MV-4-11 (cell line): ENCODE measurements around the gene SLC22A5.

Experiments
- DNase-seq: peaks from one replicate; lab custom pipeline; 2025; lab: John Stamatoyannopoulos, UW

The SLC22A5 gene

DNA sequence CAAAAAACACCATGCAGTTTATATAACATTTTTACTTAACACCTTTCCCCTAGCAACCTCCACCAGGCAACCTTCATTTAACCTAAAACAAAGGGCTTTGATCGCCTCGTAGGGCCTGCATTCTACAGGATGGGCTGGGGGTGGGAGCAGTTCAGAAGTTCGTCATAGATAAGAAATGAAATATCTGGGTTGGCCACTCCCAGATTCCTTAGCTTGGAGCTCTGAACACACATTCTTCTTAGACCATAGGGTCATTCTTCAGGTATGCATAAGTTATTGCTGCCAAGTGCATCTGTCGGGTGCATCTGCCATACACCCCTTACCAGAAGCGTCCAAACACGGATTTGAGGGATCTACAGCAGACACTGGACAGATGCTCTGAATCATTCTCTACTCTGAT is 4.3 kb upstream of the SLC22A5 start:
- no peak for DNase-seq

DNA sequence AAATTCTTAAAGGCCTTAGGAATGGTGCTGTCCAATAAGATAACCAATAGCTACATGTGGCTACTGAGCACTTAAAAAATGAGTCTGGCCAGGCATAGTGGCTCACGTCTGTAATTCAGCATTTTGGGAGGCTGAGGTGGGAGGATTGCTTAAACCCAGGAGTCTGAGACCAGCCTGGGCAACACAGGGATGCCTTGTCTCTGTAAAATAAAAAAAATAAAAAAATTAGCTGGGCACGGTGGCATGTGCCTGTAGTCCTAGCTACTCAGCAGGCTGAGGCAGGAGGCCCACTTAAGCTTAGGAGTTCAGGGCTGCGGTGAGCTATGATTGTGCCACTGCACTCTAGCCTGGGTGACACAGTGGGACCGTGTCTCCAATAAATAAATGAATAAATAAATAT is 1.3 kb upstream of the SLC22A5 start:
- DNase-seq, result no peak

DNA sequence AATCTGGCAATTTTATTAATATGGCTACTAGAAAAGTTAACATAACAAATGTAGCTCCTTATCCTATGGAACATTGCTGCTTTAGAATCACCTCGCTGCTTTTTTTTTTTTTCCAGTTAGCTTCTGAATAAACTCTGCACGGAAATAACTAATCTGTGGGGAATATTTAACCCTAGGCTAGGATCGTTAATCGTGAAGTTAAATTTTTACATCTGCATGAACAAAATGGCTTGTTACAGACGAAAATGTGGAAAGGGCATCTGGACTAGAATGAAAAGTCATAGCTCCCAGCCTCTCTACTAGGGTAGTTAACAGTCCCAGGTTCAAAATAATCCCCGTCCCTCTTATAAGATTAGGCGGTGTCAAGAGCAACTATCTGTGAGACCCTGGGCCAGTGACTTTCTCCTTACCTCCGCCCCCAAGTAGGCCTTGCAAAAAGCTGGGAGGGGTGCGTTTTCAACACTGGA is 470 bp upstream of the SLC22A5 start:
- no peak for DNase-seq

DNA sequence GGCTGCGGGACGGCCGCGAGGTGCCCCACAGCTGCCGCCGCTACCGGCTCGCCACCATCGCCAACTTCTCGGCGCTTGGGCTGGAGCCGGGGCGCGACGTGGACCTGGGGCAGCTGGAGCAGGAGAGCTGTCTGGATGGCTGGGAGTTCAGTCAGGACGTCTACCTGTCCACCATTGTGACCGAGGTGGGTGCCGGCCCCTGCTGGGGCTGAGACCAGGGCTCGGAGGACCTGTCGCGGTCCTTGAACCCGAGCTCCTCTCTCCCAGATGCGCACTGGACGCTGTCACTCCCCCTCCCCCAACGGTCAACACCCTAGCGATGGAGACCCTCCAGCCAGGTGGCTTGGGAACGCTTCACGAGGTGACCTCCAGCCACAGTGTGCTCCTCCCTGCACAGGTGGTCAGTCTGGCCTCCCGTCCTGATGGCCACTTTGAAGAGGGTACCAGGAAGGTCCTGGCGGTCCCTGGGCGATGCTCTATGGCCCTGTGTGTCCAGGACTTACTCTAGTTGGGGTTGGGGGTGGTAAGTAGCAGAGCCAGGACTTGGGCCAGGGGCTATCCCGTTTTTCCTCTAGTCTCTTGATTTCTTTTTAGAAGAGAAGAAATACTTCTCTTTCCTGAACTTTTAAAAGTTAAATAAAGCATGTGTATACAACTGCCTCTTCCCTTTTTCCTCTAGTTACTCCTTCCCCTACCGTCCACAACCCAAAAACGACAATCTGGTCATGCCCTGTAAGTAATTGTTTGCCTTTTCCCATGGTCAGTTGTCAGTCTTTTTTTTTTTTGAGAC is 866 bp downstream of the SLC22A5 start:
- DNase-seq, result no peak

DNA sequence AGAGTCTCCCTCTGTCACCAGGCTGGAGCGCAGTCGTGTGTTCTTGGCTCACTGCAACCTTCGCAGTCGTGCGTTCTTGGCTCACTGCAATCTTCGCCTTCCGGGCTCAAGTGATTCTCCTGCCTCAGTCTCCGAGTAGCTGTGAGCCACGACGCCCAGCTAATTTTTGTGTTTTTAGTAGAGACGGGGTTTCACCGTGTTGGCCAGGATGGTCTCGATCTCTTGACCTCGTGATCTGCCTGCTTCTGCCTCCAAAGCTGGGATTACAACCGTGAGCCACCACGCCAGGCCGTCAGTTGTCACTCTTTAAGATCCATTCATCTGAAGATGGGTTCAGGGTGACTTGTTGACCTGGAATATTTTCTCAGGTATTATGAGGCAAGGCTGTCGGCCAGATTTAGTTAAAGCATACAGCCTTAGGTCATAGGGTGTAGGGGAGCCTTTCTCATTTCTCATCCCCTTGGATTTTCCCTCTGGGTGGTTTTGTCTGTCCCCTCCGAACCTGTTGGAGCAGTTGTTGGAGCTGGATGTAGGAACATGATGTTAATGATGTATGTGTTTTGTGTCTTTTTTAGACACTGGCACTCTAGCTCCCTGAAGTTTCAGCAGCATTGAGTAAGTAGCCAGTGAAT is 1.6 kb downstream of the SLC22A5 start:
- no peak for DNase-seq

DNA sequence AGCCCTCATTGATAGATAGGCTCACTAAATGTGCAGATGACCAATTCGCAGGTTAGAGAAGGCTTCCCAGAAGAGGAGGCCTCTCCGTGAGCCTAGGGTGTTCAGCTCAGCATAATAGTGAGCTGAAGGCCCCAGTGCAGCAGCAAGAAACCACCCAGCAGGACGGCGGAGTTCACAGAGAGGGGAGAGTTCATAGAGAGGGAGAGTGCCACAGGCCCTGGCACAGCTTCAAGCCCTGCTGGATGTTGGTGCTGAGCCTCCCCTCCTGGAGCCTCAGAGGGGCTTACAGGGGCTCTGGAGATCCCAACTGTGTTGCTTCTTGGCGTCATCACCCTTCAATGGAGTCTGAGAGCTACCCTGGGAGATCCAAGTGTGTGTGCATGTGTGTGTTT is 2.1 kb downstream of the SLC22A5 start:
- DNase-seq, result no peak

DNA sequence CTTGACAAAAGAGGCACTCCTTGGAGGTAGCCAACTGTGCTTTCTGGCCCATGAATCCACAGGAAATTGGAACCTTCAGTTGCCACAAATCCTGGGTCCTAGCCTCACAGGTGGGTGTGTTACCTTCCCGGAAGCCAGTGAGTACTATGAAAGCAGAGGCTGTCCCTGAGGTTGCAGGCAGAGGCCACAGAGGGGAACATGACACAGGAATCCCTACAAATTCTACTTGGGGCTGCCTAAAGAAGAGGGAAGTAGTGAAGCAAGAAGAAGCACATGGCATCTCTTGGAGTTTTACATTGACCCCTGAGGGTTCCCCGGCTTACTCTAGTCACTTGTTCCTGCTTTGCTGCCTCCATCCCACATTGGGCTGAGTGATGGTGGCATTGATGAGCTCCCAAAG is 2.6 kb downstream of the SLC22A5 start:
- peak; percentile 70 for DNase-seq

DNA sequence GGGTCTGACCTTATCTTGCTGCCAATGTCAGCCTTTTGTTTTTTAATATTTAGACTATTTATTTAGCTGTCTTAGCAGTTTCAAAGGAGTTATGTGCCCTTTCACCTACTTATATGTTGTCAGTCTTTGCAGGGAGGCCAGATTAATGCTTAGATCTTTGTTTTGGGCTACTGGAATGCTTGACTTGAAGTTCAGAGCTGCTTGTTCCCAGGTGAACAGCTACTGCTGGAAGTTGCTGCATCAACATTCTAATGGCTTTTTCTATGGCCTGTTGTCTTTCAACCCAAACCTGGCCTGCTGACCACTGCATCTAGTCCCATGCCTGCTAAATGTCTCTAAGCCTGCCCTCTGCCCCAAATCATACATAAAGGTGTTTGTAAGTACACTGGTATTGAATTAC is 3.0 kb downstream of the SLC22A5 start:
- DNase-seq, result no peak

DNA sequence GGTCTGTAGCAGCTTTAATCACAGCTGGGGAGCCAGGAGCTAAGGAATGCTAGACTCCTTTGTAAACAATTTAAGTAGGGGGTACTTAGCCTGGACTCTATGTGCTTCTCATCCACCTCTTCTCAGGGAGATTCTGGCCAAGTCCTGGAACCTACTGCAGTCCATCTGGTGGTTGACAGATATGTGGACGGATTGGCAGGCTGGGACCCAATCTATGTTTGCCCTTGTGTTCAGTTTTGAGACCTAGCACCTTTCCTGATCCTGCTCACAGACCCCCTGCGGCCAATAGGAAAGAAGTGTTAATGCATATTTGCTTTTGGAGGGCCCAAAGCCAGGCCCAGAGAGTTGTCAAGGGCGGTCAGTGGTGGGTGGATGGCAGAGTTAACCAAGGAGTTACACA is 6.4 kb downstream of the SLC22A5 start:
- DNase-seq, result no peak

DNA sequence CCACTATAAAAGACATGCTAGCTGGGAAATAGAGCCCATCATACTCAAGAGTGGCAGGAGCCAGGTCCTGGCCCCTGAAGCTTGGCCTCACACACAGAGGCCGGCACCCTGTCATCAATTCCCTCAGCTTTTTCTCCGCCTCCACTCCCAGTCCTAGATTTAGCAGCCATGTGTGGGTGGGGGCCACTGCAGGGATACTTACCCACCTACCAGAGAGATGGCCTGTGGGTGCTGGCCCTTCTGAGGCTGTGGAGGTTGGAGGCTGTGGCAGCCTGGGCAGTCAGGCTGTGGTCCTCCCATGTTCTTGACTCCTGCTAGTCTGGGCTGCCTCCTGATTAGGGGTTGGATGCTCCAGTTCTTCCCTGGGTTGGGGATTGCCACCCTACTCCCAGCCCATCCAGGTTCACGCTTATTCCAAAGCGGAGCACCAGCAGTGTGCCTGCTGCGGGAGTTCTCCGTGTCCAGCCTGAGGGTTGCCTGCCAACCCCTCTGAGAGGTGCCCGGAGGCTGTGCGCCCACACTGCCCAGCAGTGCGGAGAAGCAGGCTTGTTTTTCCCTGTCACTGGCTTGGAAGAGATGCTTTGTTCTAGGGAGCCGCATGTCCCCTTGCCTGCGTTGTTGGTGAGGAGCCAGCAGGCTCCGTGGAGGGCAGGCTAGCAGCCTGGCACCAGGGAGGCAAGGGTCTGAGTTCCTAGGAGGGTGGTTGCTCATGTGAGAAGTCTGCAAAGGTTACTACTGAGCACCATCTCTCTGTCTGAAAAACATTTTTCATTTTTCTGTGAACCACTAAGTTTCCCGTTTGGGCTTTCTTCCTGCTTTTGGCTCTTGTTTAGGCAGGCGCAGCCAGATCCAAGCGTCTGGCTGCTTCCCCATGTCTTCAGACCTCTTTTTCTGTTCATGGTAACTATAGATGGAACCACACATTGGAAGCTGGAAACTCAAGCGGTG is 7.5 kb downstream of the SLC22A5 start:
- DNase-seq, result no peak

DNA sequence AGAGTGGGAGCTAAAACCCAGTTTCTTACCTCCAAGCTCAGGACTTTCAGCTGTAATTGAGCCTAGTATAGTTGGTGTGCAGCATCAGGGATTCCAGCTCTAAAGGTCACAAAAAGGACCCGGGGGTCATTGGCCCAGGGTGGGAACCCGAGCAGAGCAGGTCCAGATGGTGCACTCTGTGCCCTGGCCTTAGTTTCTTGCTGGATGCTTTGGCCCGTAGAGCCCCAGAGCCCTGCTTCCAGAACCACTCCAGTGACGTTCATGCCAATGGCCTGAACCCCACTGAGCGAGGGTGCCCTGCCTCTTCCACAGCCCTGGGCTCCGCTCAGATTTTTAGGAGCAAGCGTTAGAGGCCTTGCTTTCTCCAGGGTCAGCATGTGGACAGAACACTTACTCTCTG is 8.2 kb downstream of the SLC22A5 start:
- DNase-seq, result no peak

DNA sequence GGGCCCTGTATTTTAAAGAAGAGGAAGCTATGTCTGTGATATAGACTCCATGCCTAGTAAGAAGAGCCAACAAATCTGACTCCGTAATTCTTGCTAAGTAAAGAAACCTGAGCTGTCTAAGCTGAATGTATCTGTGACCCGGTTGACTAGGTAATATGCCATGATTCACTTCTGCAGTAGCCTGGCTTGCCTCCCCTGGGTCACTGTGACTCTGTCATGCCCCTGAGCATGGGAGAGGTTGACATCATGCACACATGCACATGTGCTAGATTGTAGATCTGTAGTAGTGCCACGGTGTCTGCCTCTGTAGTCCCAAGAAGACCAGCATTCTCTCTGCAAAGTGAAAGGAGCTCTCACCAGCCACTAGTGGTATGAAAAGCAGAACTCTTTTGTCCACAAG is 9.1 kb downstream of the SLC22A5 start:
- DNase-seq, result peak; percentile 62

DNA sequence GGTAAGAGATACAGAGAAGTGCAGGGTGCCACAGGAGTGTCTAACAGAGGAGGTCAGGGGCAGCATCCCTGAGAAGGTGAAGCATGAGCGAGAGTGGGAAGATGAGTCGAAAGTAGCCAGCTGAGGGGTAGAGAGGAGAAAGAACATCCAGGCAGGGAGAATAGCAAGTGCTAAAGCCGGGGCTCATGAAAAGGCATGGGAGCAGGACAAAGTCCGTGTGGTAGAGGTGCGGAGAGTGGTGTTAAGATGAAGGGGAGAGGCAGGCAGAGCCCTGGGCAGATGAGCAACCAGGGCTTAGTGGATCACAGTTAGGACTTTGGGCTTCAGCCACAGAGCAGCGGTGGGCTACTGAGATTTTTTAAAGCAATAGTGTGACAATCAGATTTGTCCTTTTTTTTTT is 10.5 kb downstream of the SLC22A5 start:
- no peak for DNase-seq

DNA sequence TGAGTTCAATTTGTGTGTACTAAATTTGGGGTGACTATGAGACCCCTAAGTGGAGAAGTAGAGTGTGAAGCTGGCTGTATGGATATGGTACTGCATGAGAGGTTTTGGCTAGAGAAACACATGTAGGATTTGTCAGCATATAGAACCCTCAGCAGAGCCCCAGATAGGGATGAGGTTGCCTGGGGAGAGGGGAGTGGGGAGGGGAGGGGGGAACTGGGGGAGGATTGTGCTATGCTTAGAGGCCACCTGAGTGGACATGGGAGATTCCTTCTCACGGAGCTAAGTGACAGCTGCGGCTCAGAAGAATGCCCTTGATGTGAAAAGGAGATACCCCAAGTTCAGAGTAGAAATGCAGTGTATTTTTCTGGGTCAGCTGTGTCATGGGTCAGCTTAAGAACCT is 11.2 kb downstream of the SLC22A5 start:
- DNase-seq, result no peak

DNA sequence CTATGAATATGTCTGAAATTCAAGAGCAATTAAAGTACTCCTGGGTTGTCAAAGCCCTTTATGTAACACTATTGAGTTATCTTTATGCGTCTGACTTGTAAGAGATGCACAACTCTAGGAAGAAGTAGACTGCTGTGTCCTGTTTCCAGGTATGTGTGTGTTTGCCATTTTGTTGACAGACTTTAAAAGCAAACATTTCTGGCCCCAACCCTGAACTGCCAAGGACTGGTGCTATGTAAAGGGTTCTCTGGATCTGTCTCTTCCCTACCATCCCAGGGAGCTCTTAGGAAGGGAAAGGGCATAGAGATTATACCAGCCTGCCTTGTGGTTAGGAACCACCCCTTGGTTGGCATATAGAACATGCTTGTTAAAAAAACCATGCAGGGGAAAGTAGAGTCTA is 12.1 kb downstream of the SLC22A5 start:
- DNase-seq, result no peak

DNA sequence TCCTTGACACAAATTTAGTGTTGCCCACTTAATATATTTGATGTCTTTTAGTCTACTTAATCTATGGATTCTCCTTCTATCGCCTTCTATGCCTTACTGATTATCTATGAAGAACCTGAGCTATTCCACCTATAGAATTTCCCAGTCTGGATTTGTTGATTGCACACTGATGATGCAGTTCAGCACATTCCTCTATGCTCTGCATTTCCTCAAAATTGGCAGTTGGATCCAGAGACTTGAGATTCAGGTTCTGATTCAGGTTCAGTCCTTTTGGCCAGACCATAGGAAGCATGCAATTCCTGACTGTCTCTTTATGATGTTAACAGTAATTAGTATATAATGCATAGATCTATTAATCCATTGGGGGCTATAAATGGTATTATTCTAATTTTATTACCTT is 13.8 kb downstream of the SLC22A5 start:
- no peak for DNase-seq

DNA sequence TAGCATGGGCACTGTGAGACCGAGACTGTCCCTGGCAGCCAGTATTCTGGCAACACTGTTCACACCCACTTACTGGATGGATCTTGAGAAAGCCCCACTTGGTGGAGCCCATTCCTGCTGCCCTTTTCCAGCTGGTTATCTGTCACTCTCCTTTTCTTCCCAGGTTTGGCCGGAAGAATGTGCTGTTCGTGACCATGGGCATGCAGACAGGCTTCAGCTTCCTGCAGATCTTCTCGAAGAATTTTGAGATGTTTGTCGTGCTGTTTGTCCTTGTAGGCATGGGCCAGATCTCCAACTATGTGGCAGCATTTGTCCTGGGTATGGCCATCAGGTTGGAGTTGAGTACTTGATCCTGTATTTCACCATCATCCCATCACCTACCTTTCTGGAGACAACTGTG is 14.5 kb downstream of the SLC22A5 start:
- DNase-seq, result no peak

DNA sequence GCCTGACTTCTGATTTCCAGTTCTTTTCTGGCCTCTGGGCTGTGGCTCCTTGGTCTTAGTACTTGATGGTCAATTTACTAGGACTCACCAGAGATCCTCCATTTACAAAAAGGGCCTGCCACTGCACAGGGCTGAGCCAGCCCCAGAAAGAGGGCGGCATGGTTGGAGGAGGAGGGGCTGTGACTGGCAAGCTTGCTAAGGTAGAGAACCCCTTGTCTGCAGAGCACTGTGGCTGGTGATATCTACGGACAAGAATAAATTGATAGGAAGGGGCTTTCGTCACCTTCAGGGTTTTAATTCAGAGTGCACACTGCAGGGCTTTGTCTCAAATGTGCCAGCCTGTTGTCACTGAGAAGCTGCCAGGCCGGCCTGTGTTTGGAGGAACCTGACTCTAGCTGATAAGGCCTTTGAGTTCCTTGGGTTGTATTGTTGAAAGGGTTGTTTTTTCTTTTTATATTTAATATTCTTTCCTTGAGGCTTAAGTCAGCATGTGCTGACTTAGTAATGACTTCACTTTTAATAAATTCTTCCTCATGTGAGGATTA is 15.1 kb downstream of the SLC22A5 start:
- no peak for DNase-seq

DNA sequence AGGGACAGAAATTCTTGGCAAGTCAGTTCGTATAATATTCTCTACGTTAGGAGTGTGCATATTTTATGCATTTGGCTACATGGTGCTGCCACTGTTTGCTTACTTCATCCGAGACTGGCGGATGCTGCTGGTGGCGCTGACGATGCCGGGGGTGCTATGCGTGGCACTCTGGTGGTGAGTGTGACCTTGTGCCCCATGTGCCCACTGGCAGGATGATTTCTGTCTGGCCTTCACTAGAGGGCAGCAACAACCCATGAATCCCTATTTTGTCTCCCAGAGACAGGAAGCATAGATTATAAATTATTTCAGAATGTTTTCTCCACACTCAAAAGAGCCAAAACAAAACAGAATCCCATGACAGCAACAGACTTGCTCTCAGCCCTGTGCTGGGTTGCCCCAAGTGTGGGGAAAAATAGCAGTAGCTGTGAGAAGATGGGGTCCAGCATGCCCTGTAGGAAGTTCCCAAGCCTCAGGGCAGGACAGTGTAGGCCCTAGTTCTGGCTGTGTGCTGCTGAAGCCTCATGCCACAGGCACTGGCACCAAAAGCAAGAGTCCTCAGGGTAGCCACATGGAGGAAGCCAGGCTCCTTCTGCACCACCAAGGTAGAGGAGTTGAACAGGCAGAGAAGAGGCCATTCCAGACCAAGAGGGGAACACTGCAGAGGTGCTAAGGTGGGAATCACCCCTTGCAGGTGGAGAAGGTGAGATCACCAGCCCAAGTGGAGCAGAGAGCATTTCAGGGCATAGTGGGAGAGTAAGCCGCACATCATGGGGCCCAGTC is 16.0 kb downstream of the SLC22A5 start:
- DNase-seq, result peak; percentile 70

DNA sequence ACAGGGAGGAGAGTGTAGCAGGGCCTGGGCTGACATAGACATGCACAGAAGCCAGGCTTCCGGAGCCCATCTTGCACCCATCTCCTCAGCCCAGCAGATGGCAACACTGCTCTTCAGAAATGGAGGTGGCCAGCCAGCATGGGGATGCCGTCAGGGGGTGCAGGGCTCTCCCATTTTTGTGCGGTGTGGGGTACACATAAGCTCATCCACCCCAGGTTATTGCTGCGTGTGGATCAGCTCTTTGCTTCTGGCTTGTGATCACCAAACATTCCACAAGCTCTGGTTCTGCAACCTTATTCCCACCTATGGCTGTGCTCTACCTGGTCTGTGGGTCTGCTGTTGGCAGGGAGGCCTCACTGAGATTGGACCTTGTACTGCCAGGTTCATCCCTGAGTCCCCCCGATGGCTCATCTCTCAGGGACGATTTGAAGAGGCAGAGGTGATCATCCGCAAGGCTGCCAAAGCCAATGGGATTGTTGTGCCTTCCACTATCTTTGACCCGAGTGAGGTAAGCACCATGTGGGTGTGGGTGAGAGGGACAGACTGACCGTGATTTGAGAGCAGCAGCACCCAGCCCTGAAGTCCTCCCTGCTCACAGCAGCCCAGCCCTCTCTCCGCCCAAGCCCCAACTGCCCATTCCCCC is 17.3 kb downstream of the SLC22A5 start:
- DNase-seq, result peak; percentile 62

DNA sequence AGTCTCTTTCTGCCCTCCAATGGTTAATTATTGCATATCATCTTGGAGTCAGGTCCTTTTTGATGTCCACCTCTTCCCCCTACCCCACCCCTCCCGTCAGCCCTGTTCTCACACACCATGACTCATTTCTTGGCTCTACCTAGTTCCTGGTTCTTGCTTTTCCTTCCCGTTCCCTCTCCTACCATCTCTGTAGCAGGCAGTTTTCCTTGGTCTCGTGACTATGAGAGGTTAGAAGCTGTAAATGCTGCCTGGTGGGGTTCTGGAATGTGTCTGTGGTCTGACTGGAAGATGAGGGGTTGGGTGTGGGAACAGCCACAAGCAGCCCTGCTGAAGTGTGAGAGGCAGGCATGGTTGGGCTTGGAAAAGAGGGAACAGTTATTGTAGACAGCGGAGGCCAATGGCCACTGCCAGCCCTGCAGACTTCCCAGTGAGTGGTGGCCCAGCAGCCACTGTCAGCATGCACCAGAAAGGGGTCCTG is 18.2 kb downstream of the SLC22A5 start:
- DNase-seq, result peak; percentile 64
